Endothelial cell of umbilical vein (primary cell): ENCODE results near the gene GRIA1.

Experiments used
- CTCF ChIP-seq, 2 donors: IDR thresholded peaks; 1 replicate in 1 of 2; 2 replicates in 1 of 2; pipeline ENCODE4 v1.5.1; 2011; ENCODE audit warnings: low read length in 2 of 2, mild to moderate bottlenecking in 2 of 2, moderate library complexity in 2 of 2, control low read depth in 1 of 2, inconsistent platforms in 1 of 2, low read depth in 1 of 2; ENCODE audit not compliant: insufficient read depth in 1 of 2; ENCODE audit errors: extremely low read depth in 1 of 2
- EZH2 ChIP-seq: IDR thresholded peaks from 2 replicates; pipeline ENCODE4 v1.6.1; 2012; ENCODE audit warnings: borderline replicate concordance, low read depth, mild to moderate bottlenecking, moderate library complexity, low read length, inconsistent platforms; ENCODE audit not compliant: severe bottlenecking
- GATA2 ChIP-seq: IDR thresholded peaks from 2 replicates; pipeline ENCODE4 v1.7.0; 2011; ENCODE audit warnings: low read depth, mild to moderate bottlenecking, moderate library complexity, mixed read lengths, low read length; ENCODE audit not compliant: insufficient read length, insufficient read depth
- JUN ChIP-seq: IDR thresholded peaks from 2 replicates; pipeline ENCODE4 v1.6.1; 2011; ENCODE audit warnings: borderline replicate concordance, low read depth; ENCODE audit not compliant: insufficient read length, insufficient read depth
- MAX ChIP-seq: IDR thresholded peaks from 2 replicates; pipeline ENCODE4 v1.6.1; 2011; ENCODE audit not compliant: insufficient read depth, insufficient read length
- MYC ChIP-seq: IDR thresholded peaks from one replicate; pipeline ENCODE4 v1.6.1; 2011; ENCODE audit warnings: mild to moderate bottlenecking, low read depth, low read length
- POLR2A ChIP-seq: IDR thresholded peaks from 2 replicates; pipeline ENCODE4 v1.6.1; 2012; ENCODE audit warnings: low read depth, mild to moderate bottlenecking, control low read depth, low read length
- POLR2AphosphoS5 ChIP-seq: IDR thresholded peaks from 2 replicates; pipeline ENCODE4 v1.6.1; 2012; ENCODE audit warnings: low read depth, mild to moderate bottlenecking, control low read depth, low read length, moderate library complexity; ENCODE audit not compliant: insufficient read depth

GRCh38 chr5:153523831-153524230 is 33.4 kb downstream of the GRIA1 start:
- TF ChIP-seq CTCF (IDR thresholded peaks at IDR 0.05; ENCODE audit: extremely low read depth in 1 of 2, insufficient read depth in 1 of 2, low read depth in 1 of 2, low read length in 2 of 2) (no peak), POLR2A (no peak), EZH2 (no peak), MYC (no peak), MAX (no peak), POLR2AphosphoS5 (no peak), JUN (no peak), GATA2 (no peak)
